Endothelial cell of umbilical vein (primary cell): ENCODE results near the gene NRG3.

Experiments used
- CTCF ChIP-seq, 2 donors: IDR thresholded peaks; 1 replicate in 1 of 2; 2 replicates in 1 of 2; pipeline ENCODE4 v1.5.1; 2011; ENCODE audit warnings: low read length in 2 of 2, mild to moderate bottlenecking in 2 of 2, moderate library complexity in 2 of 2, control low read depth in 1 of 2, inconsistent platforms in 1 of 2, low read depth in 1 of 2; ENCODE audit not compliant: insufficient read depth in 1 of 2; ENCODE audit errors: extremely low read depth in 1 of 2
- EZH2 ChIP-seq: IDR thresholded peaks from 2 replicates; pipeline ENCODE4 v1.6.1; 2012; ENCODE audit warnings: borderline replicate concordance, low read depth, mild to moderate bottlenecking, moderate library complexity, low read length, inconsistent platforms; ENCODE audit not compliant: severe bottlenecking
- FOS ChIP-seq: IDR thresholded peaks from 2 replicates; pipeline ENCODE4 v1.6.1; 2011; ENCODE audit warnings: mild to moderate bottlenecking, low read length, moderate library complexity, borderline replicate concordance; ENCODE audit not compliant: insufficient read depth
- GATA2 ChIP-seq: IDR thresholded peaks from 2 replicates; pipeline ENCODE4 v1.7.0; 2011; ENCODE audit warnings: low read depth, mild to moderate bottlenecking, moderate library complexity, mixed read lengths, low read length; ENCODE audit not compliant: insufficient read length, insufficient read depth
- MAX ChIP-seq: IDR thresholded peaks from 2 replicates; pipeline ENCODE4 v1.6.1; 2011; ENCODE audit not compliant: insufficient read depth, insufficient read length
- MYC ChIP-seq: IDR thresholded peaks from one replicate; pipeline ENCODE4 v1.6.1; 2011; ENCODE audit warnings: mild to moderate bottlenecking, low read depth, low read length
- POLR2A ChIP-seq: IDR thresholded peaks from 2 replicates; pipeline ENCODE4 v1.6.1; 2012; ENCODE audit warnings: low read depth, mild to moderate bottlenecking, control low read depth, low read length
- POLR2AphosphoS5 ChIP-seq: IDR thresholded peaks from 2 replicates; pipeline ENCODE4 v1.6.1; 2012; ENCODE audit warnings: low read depth, mild to moderate bottlenecking, control low read depth, low read length, moderate library complexity; ENCODE audit not compliant: insufficient read depth

- TF ChIP-seq CTCF (IDR thresholded peaks at IDR 0.05; ENCODE audit: extremely low read depth in 1 of 2, insufficient read depth in 1 of 2, low read depth in 1 of 2, low read length in 2 of 2) (no peak), POLR2A (no peak), POLR2AphosphoS5 (no peak), EZH2 (no peak), MAX (no peak), MYC (no peak), GATA2 (no peak), FOS (no peak)
Measured at GRCh38 chr10:82889728-82890127, 1014.7 kb downstream of the NRG3 start.
